GM23248 (cell line): ENCODE data around the gene AGAP1. TPM values are rescaled to one million over a fixed set of nuclear protein-coding genes. Genes with fewer than 3 reads are reported as not detected.

Experiments used
- DNase-seq: peaks from one replicate; pipeline ENCODE4 v3.0.0-alpha.2; 2015
- H2AFZ ChIP-seq: fragments of 200-600 bp; sonication (generic); 2 replicates; pipeline ENCODE4 v1.6.1; 2016; ENCODE audit warnings: antibody characterized with exemption
- H3F3A ChIP-seq: fragments of 200-600 bp; sonication (generic); 2 replicates; pipeline ENCODE4 v1.6.1; 2016; ENCODE audit warnings: mild to moderate bottlenecking, antibody characterized with exemption, mixed run types; ENCODE audit not compliant: insufficient read depth
- H3K27ac ChIP-seq: fragments of 200-600 bp; sonication (generic); 2 replicates; pipeline ENCODE4 v1.5.1; 2016; ENCODE audit warnings: mild to moderate bottlenecking
- H3K27me3 ChIP-seq: fragments of 200-600 bp; sonication (generic); replicated peaks from 2 replicates; pipeline ENCODE4 v1.6.1; 2016; ENCODE audit warnings: mild to moderate bottlenecking; ENCODE audit not compliant: insufficient read depth
- H3K36me3 ChIP-seq: fragments of 200-600 bp; sonication (generic); 2 replicates; pipeline ENCODE4 v1.6.1; 2016; ENCODE audit warnings: low read depth, mild to moderate bottlenecking
- H3K4me1 ChIP-seq: fragments of 200-600 bp; sonication (generic); 2 replicates; pipeline ENCODE4 v1.6.1; 2016; ENCODE audit warnings: mild to moderate bottlenecking; ENCODE audit not compliant: insufficient read depth
- H3K4me2 ChIP-seq: fragments of 200-600 bp; sonication (generic); one replicate; pipeline ENCODE4 v1.6.1; 2016; ENCODE audit warnings: mild to moderate bottlenecking; ENCODE audit not compliant: unreplicated experiment
- H3K4me3 ChIP-seq: fragments of 200-600 bp; sonication (generic); 2 replicates; pipeline ENCODE4 v1.5.1; 2016; ENCODE audit warnings: mild to moderate bottlenecking
- H3K79me2 ChIP-seq: fragments of 200-600 bp; sonication (generic); 2 replicates; pipeline ENCODE4 v1.6.1; 2016; ENCODE audit warnings: mild to moderate bottlenecking; ENCODE audit not compliant: insufficient read depth
- H3K9ac ChIP-seq: fragments of 200-600 bp; sonication (generic); 2 replicates; pipeline ENCODE4 v1.6.1; 2016; ENCODE audit warnings: mild to moderate bottlenecking
- H3K9me2 ChIP-seq: fragments of 200-600 bp; sonication (generic); 2 replicates; pipeline ENCODE4 v1.6.1; 2016; ENCODE audit warnings: mixed run types, mild to moderate bottlenecking, moderate library complexity; ENCODE audit not compliant: insufficient read depth
- H3K9me3 ChIP-seq: fragments of 200-600 bp; sonication (generic); one replicate; pipeline ENCODE4 v1.6.1; 2017; ENCODE audit warnings: low read depth
- H4K20me1 ChIP-seq: fragments of 200-600 bp; sonication (generic); 2 replicates; pipeline ENCODE4 v1.6.0; 2016; ENCODE audit not compliant: insufficient read depth
- EZH2 ChIP-seq: fragments of 200-600 bp; sonication (generic); IDR thresholded peaks from 2 replicates; pipeline ENCODE4 v1.6.1; 2018; ENCODE audit warnings: antibody characterized with exemption, mild to moderate bottlenecking; ENCODE audit not compliant: insufficient read depth, poor library complexity, severe bottlenecking
- EZH2phosphoT487 ChIP-seq: fragments of 200-600 bp; sonication (generic); IDR thresholded peaks from 2 replicates; pipeline ENCODE4 v1.6.1; 2018; ENCODE audit warnings: antibody characterized with exemption, moderate library complexity, mild to moderate bottlenecking, low read depth; ENCODE audit not compliant: insufficient read depth
- WGBS, 2 experiments: methylation state at CpG; one replicate each; pipeline ENCODE4 v1.1.6; 2015 to 2017; ENCODE audit warnings: low lambda C conversion rate in 2 of 2, low coverage in 1 of 2; ENCODE audit errors: missing lambda C conversion rate in 2 of 2; 5-methylcytosine and 5-hydroxymethylcytosine counted together
- in situ Hi-C: fragments of 300-500 bp; cut with MboI; formaldehyde crosslinking; loops from 2 replicates; pipeline ENCODE4 v1.15.0; 2020
- polyA plus RNA-seq: library from polyadenylated mRNA; unstranded; fragments of >200 nt; fragmentation: Nextera tagmentation; extraction: Ambion mirVana; gene quantifications from 2 replicates; pipeline ENCODE4 v1.2.1, GENCODE V29; 2016
- total RNA-seq: library from RNA; depleted of rRNA; stranded (reverse); fragments of >200 nt; shearing (Covaris generic); gene quantifications from 2 replicates; pipeline ENCODE4 v1.2.3, GENCODE V29; 2014

Gene AGAP1
- total and polyA plus RNA-seq, 2 experiments from 2014 or later: 2.2 to 9.9 TPM

DNA sequence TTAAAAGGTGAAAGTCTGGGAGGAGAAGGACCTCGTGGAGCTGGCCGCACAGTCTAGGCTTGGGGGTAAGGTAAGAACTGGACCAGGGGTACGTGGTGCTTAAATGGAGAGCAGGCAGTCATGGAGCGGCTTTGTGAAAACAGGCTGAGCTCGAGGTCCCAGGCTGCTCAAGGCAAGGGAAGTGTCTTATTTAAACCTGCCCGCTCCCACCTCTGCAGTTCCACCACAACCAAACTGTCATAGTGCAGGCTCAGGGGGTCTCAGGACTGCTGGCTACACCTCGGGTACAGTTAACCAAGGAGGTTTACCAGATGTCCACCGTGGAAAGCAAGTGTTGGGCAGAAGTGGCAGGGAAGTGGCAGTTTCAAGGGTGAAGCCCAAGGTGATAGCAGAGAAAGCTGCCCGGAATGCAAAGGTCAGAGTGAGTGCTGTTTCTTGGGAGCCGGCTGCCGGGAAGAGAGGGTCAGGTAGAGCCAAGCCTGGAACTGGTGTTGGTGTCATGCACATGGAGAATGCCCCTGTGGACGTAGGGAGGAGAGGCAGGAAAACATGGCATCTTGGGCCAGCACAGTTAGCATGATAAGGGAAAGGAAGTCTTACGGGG, 471.0 kb downstream of the AGAP1 start:
- DNase-seq: no peak
- Histone ChIP-seq H3K4me2 (no peak overlapping the region), H3K79me2 (no peaks in the 10 kb centered on the region), H3K9ac (no peak overlapping the region), H3K36me3 (no peaks in the 10 kb centered on the region), H4K20me1 (no peaks in the 10 kb centered on the region), H3K27me3 (no peaks in the 10 kb centered on the region), H3K27ac (no peak overlapping the region), H3K4me3 (no peak overlapping the region), H3K9me3 (no peaks in the 10 kb centered on the region), H3K4me1 (no peaks in the 10 kb centered on the region), H3F3A (no peaks in the 10 kb centered on the region), H2AFZ (no peak overlapping the region), H3K9me2 (no peaks in the 10 kb centered on the region)
- WGBS, 2 experiments: 78 to 79% methylated on average over 13 of the region's 13 CpGs
- TF ChIP-seq EZH2 (no peak), EZH2phosphoT487 (no peak)
- in situ Hi-C loops: no loop called here

- H3K27ac ChIP-seq: no peak overlapping the region
- no peak overlapping the region for H3K4me3 ChIP-seq
- no peaks in the 10 kb centered on the region for H3K27me3 ChIP-seq
- no peak overlapping the region for H3K9ac ChIP-seq
- in situ Hi-C loops: no loop called here
- TF ChIP-seq EZH2phosphoT487: no peak
- TF ChIP-seq EZH2: no peak
- no peaks in the 10 kb centered on the region for H3K4me1 ChIP-seq
- no peaks in the 10 kb centered on the region for H3K9me2 ChIP-seq
- no peak overlapping the region for H2AFZ ChIP-seq
- no peak for DNase-seq
- WGBS, 2 experiments: 80 to 85% methylated on average over 6 of the region's 6 CpGs
- no peak overlapping the region for H3K4me2 ChIP-seq
- H3K36me3 ChIP-seq: no peaks in the 10 kb centered on the region
- no peaks in the 10 kb centered on the region for H4K20me1 ChIP-seq
- no peaks in the 10 kb centered on the region for H3K79me2 ChIP-seq
- H3F3A ChIP-seq: no peaks in the 10 kb centered on the region
- no peaks in the 10 kb centered on the region for H3K9me3 ChIP-seq
Observed at GRCh38 chr2:235966396-235966795, 472.6 kb downstream of the AGAP1 start.

- H3K27ac ChIP-seq: no peak overlapping the region
- no peaks in the 10 kb centered on the region for H3K36me3 ChIP-seq
- H3K27me3 ChIP-seq: no peaks in the 10 kb centered on the region
- H2AFZ ChIP-seq: no peak overlapping the region
- H3K9me2 ChIP-seq: no peaks in the 10 kb centered on the region
- no peaks in the 10 kb centered on the region for H3K9me3 ChIP-seq
- no peak overlapping the region for H3K4me3 ChIP-seq
- H3K79me2 ChIP-seq: no peaks in the 10 kb centered on the region
- 91% methylated on average over 26 of the region's 26 CpGs for WGBS, 2 experiments
- TF ChIP-seq EZH2phosphoT487: no peak
- no peak for TF ChIP-seq EZH2
- no peaks in the 10 kb centered on the region for H4K20me1 ChIP-seq
- no peak overlapping the region for H3K9ac ChIP-seq
- H3F3A ChIP-seq: no peaks in the 10 kb centered on the region
- in situ Hi-C loops: no loop called here
- H3K4me1 ChIP-seq: no peaks in the 10 kb centered on the region
- H3K4me2 ChIP-seq: no peak overlapping the region
- no peak for DNase-seq
Observed at GRCh38 chr2:235966932-235967757, 473.3 kb downstream of the AGAP1 start.

- H3K36me3 ChIP-seq: no peaks in the 10 kb centered on the region
- no peak for DNase-seq
- 96 to 100% methylated on average over 4 to 8 of the region's 8 CpGs for WGBS, 2 experiments
Observed at GRCh38 chr2:235968155-235968554, 474.3 kb downstream of the AGAP1 start.

More at GRCh38 chr2:235968155-235968554, 474.3 kb downstream of the AGAP1 start:
- no peak overlapping the region for H3K4me3 ChIP-seq
- in situ Hi-C loops: no loop called here
- H3K9ac ChIP-seq: no peak overlapping the region
- H3K79me2 ChIP-seq: no peaks in the 10 kb centered on the region
- no peaks in the 10 kb centered on the region for H3K27me3 ChIP-seq
- no peaks in the 10 kb centered on the region for H3K9me2 ChIP-seq
- no peaks in the 10 kb centered on the region for H4K20me1 ChIP-seq
- H3K4me1 ChIP-seq: no peaks in the 10 kb centered on the region
- TF ChIP-seq EZH2 (no peak), EZH2phosphoT487 (no peak)
- H2AFZ ChIP-seq: no peak overlapping the region
- no peak overlapping the region for H3K4me2 ChIP-seq
- no peaks in the 10 kb centered on the region for H3F3A ChIP-seq
- H3K27ac ChIP-seq: no peak overlapping the region
- no peaks in the 10 kb centered on the region for H3K9me3 ChIP-seq
